GM19238 (cell line): Measurements from ENCODE around the gene CYP3A7.
"Not testable (repeated sequence)": the region's sequence is repeated elsewhere in the genome, so short reads cannot be mapped to it uniquely, and the experiment has no call there.

ENCODE experiments used
- DNase-seq: peaks from one replicate; pipeline ENCODE4 v3.0.0; 2011; ENCODE audit warnings: low spot score; ENCODE audit not compliant: insufficient read length

CYP3A7 gene

GRCh38 chr7:99669782-99670181 lies 65.2 kb downstream of the CYP3A7 start:
- no peak for DNase-seq

GRCh38 chr7:99668541-99668940 lies 66.5 kb downstream of the CYP3A7 start:
- no peak for DNase-seq

- DNase-seq = no peak
These were observed 67.8 kb downstream of the CYP3A7 start for GRCh38 chr7:99667179-99667578.

- DNase-seq = no peak
These were observed 69.0 kb downstream of the CYP3A7 start for GRCh38 chr7:99666013-99666395.

- DNase-seq = no peak
These were observed 69.5 kb downstream of the CYP3A7 start for GRCh38 chr7:99665312-99666012.

- not testable (repeated sequence) for DNase-seq
These were observed 77.1 kb downstream of the CYP3A7 start for GRCh38 chr7:99657879-99658278.
